Ectodermal cell (in vitro differentiated cells): ENCODE data around the gene UTP25. TPM values are rescaled to one million over a fixed set of nuclear protein-coding genes. Genes with fewer than 3 reads are reported as not detected.

Source experiments
- H3K27ac ChIP-seq: 2 replicates; pipeline ENCODE4 v1.7.0; 2013; ENCODE audit warnings: mild to moderate bottlenecking, low read depth, low read length; ENCODE audit not compliant: insufficient read depth, poor library complexity, severe bottlenecking
- H3K27me3 ChIP-seq: 2 replicates; pipeline ENCODE4 v1.7.0; 2013; ENCODE audit warnings: mild to moderate bottlenecking, low read length; ENCODE audit not compliant: insufficient read depth, control insufficient read depth, poor library complexity, severe bottlenecking
- H3K36me3 ChIP-seq: one replicate; pipeline ENCODE4 v1.7.0; 2013; ENCODE audit warnings: low read length; ENCODE audit not compliant: control insufficient read depth, insufficient read depth
- H3K4me1 ChIP-seq: one replicate; pipeline ENCODE4 v1.7.0; 2013; ENCODE audit warnings: low read length; ENCODE audit not compliant: control insufficient read depth, insufficient read depth
- H3K4me3 ChIP-seq: 2 replicates; pipeline ENCODE4 v1.7.0; 2013; ENCODE audit warnings: low read depth, low read length, control low read depth; ENCODE audit not compliant: insufficient read depth
- H3K9me3 ChIP-seq: 2 replicates; pipeline ENCODE4 v1.7.0; 2013; ENCODE audit warnings: mild to moderate bottlenecking, low read length, moderate library complexity; ENCODE audit not compliant: control insufficient read depth
- WGBS, 2 experiments: methylation state at CpG; one replicate each; pipeline ENCODE4 v1.1.7; 2013; ENCODE audit warnings: missing lambda C conversion rate in 2 of 2; 5-methylcytosine and 5-hydroxymethylcytosine counted together
- polyA plus RNA-seq, 4 experiments: library from polyadenylated mRNA; stranded (reverse); fragments of 50-300 nt; gene quantifications; one replicate each; pipeline ENCODE4 v1.2.3, GENCODE V29; 2013

The UTP25 gene
- polyA plus RNA-seq (2013, experiment 1 of 4): 6.5 TPM
- 7.9 TPM for polyA plus RNA-seq (2013, experiment 2 of 4)
- polyA plus RNA-seq (2013, experiment 3 of 4): 5.1 TPM
- 5.2 TPM for polyA plus RNA-seq (2013, experiment 4 of 4)

DNA sequence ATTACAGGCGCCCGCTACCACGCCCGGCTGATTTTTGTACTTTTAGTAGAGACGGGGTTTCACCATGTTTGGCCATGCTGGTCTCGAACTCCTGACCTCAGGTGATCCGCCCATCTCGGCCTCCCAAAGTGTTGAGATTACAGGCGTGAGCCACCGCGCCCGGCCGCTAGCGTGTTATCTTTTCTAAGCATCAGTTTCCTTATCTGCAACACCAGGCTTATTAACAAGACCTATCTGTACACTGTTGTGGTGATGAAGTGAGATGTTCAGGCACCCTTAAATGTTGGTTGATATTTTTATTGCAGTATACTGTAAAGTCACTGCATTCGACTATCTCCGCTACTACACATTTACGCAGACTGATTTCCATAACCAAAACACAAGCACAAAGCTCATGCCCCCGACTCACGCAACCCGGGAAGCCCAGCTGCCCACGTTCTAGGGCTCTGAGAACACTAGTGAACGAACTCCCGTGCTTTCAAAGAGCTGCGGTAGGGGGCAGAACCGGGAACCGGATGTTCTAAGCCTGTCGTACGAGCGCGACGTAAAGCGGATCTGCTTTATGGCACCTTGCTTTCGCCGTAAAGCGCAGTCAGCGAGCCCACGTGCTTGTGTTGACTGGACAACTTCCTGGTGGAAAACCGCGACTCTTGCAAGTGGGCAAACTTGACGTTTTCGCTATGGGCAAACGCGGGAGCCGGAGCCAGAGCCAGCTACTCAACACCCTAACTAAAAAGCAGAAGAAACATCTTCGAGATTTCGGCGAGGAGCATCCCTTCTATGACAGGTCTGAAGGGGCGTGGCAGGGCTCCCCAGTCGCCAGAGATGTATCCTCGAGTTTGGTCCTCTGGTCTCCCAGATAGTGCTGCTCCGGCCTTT is at the start of gene UTP25:
Gene UTP25, plus strand, starts transcription at position 589 of the 879 bp plus-strand sequence. Its CDS starts 92 bp downstream, at position 681.
- H3K4me1 ChIP-seq: peaks cover 4% of the 10 kb centered on the region
- H3K27me3 ChIP-seq: peaks cover 4% of the 10 kb centered on the region
- H3K36me3 ChIP-seq: peaks cover 11% of the 10 kb centered on the region
- 30 to 31% methylated on average over 51 of the region's 51 CpGs for WGBS, 2 experiments
- H3K4me3 ChIP-seq: peak within 1 kb of the TSS; percentile 79
- H3K9me3 ChIP-seq: no peaks in the 10 kb centered on the region
- H3K27ac ChIP-seq: no peak within 1 kb of the TSS

- Histone ChIP-seq H3K9me3 (no peaks in the 10 kb centered on the region), H3K4me3 (no peak overlapping the region), H3K27me3 (no peaks in the 10 kb centered on the region), H3K27ac (no peak overlapping the region), H3K36me3 (no peaks in the 10 kb centered on the region), H3K4me1 (no peaks in the 10 kb centered on the region)
- 90 to 100% methylated on average over 1 of the region's 1 CpG for WGBS, 2 experiments
These were observed 49.7 kb upstream of the UTP25 start for GRCh38 chr1:209778102-209778501.

DNA sequence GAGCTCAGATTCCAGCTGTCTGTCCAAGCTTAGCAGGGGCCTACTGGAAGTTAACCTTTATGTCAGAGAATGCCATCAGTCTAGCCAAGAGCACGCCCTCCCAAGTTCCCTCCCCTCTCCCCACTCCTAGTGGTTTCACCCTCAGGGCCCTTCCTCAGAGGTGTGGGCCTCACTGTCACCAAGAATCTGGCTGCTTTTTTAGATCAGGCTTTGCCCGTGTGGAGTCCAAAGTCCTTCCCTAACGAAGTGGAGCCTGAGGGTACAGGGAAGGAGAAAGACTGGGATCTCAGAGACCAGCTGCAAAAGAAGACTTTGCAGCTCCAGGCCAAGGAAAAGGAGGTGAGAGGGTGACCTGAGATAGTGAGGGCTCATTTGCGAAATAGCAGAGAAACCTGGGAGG is 47.5 kb upstream of the UTP25 start:
- H3K4me1 ChIP-seq: peaks cover 6% of the 10 kb centered on the region
- 77% methylated on average over 4 of the region's 4 CpGs for WGBS, 2 experiments
- no peaks in the 10 kb centered on the region for H3K9me3 ChIP-seq
- H3K27ac ChIP-seq: no peak overlapping the region
- H3K27me3 ChIP-seq: peaks cover under 1% of the 10 kb centered on the region
- H3K4me3 ChIP-seq: no peak overlapping the region
- H3K36me3 ChIP-seq: no peaks in the 10 kb centered on the region

DNA sequence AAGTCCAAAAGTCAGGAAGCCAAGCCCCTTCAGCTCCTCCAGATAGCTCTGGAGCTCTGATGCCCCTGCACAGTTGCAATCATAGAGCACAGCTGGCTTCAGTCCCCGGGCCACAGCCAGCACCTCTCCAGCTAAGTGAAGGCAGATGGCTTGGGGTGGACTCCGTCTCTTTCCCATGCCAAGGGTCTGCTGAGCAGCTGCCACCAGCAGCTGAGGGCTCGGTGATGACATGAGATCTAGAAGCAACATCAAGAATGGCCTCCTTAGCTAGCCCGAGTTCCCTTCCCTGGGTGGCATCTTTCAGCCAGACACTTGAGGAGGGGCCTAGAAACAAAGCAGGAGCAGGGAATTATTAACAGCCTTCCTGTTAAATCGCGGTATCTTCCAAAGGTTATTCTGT is 44.4 kb upstream of the UTP25 start:
- WGBS, 2 experiments: 88 to 94% methylated on average over 6 of the region's 6 CpGs

GRCh38 chr1:209784265-209785169 is 43.3 kb upstream of the UTP25 start, which contains the start of gene C1orf74:
TSS of gene C1orf74 (minus strand) at chr1:209784559. CDS start at chr1:209783634, 925 bp downstream.
- peak within 1 kb of the TSS; percentile 55 for H3K4me3 ChIP-seq
- no peaks in the 10 kb centered on the region for H3K9me3 ChIP-seq
- peaks cover 6% of the 10 kb centered on the region for H3K4me1 ChIP-seq
- H3K27ac ChIP-seq: no peak within 1 kb of the TSS
- H3K27me3 ChIP-seq: peaks cover 43% of the 10 kb centered on the region
- no peaks in the 10 kb centered on the region for H3K36me3 ChIP-seq
- 7% methylated on average over 46 to 48 of the region's 48 CpGs for WGBS, 2 experiments

More for the DNA sequence above, 44.4 kb upstream of the UTP25 start:
- Histone ChIP-seq H3K27me3 (peaks cover 32% of the 10 kb centered on the region), H3K4me3 (peak overlapping the region; percentile 55), H3K9me3 (no peaks in the 10 kb centered on the region), H3K36me3 (no peaks in the 10 kb centered on the region), H3K27ac (no peak overlapping the region), H3K4me1 (peaks cover 6% of the 10 kb centered on the region)

DNA sequence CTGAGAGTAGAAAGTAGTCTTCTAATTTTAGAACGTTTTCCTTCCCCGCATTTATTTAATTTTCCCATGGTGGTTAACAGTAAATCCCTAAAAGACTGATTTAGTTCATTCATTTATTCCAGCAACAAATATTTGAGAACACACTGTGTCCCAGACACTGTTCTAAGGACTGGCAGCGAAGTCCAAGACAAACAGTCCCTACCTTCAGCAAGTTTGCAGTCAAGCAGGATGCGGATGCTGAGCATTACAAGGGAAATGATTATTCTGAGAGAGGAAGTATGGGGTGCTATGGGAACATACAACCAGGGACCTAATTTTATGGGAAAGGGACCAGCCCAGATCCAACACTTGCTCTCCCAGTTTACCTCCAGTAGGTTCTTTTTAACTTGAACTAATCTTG is 42.2 kb upstream of the UTP25 start:
- no peak overlapping the region for H3K4me3 ChIP-seq
- H3K27me3 ChIP-seq: peaks cover 54% of the 10 kb centered on the region
- H3K4me1 ChIP-seq: peaks cover 6% of the 10 kb centered on the region
- no peak overlapping the region for H3K27ac ChIP-seq
- H3K36me3 ChIP-seq: no peaks in the 10 kb centered on the region
- no peaks in the 10 kb centered on the region for H3K9me3 ChIP-seq
- WGBS, 2 experiments: 90 to 96% methylated on average over 4 of the region's 4 CpGs

GRCh38 chr1:209786146-209786545 is 41.6 kb upstream of the UTP25 start:
- H3K36me3 ChIP-seq: no peaks in the 10 kb centered on the region
- WGBS, 2 experiments: 63 to 70% methylated on average over 4 of the region's 4 CpGs
- peaks cover 6% of the 10 kb centered on the region for H3K4me1 ChIP-seq
- H3K4me3 ChIP-seq: no peak overlapping the region
- H3K9me3 ChIP-seq: no peaks in the 10 kb centered on the region
- H3K27ac ChIP-seq: no peak overlapping the region
- peaks cover 59% of the 10 kb centered on the region for H3K27me3 ChIP-seq

DNA sequence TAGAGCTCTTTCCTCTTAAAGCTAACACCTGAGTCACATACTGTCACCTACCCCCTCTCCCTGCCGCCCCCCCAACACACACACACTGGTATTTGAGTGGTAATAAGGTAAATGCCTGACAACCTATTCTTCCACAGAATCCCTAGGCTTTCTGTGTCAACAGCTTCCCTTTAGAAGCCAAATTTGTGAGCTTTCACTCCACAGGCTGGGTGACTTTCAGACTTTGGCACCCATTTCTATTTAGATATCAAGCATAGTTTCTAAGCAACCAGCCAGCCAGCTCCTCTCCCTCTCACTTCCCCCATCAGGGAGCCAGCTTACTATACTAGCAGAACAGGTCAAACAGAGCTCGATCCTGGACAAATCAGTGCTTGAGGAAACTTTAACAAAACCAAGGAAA is 40.2 kb upstream of the UTP25 start:
- peaks cover 74% of the 10 kb centered on the region for H3K27me3 ChIP-seq
- 55 to 67% methylated on average over 1 of the region's 2 CpGs for WGBS, 2 experiments

DNA sequence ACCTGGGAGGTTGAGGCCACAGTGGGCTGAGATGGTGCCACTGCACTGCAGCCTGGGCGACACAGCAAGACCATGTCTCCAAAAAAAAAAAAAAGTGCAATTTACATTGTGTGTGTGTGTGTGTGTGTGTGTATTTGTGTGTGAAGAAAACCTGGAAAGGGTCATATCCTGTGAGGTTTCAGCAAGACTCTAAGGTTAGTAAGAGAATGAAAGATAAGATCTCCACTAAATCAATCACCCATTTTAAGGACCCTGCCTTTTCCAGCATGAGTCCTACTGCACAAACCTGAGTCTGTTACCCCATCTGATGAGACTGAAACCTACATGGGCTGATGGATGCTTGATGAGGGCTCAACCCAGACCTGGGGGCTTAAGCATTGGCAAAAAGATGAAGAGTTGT is 38.5 kb upstream of the UTP25 start:
- no peaks in the 10 kb centered on the region for H3K9me3 ChIP-seq
- H3K27me3 ChIP-seq: peaks cover 83% of the 10 kb centered on the region
- no peak overlapping the region for H3K4me3 ChIP-seq
- WGBS, 2 experiments: 82 to 87% methylated on average over 1 of the region's 1 CpG
- H3K4me1 ChIP-seq: no peaks in the 10 kb centered on the region
- no peaks in the 10 kb centered on the region for H3K36me3 ChIP-seq
- H3K27ac ChIP-seq: no peak overlapping the region

More for the DNA sequence above, 40.2 kb upstream of the UTP25 start:
- H3K4me1 ChIP-seq: peaks cover 6% of the 10 kb centered on the region
- no peaks in the 10 kb centered on the region for H3K9me3 ChIP-seq
- no peaks in the 10 kb centered on the region for H3K36me3 ChIP-seq
- no peak overlapping the region for H3K4me3 ChIP-seq
- H3K27ac ChIP-seq: no peak overlapping the region
